LNCaP clone FGC (cell line): Measurements from ENCODE around the gene PRDM16.

Experiments
- DNase-seq: peaks from one replicate; pipeline ENCODE4 v3.0.0-alpha.2; 2011; ENCODE audit warnings: low read depth
- H3K4me3 ChIP-seq: 2 replicates; pipeline ENCODE4 v1.5.1; 2011; ENCODE audit warnings: mild to moderate bottlenecking, low read depth, low read length, control low read depth
- CTCF ChIP-seq: IDR thresholded peaks from 2 replicates; pipeline ENCODE4 v1.5.1; 2012; ENCODE audit warnings: mild to moderate bottlenecking; ENCODE audit not compliant: control insufficient read depth, insufficient read depth; ENCODE audit errors: extremely low read depth

Gene PRDM16

GRCh38 chr1:3181956-3182355 is 113.0 kb downstream of the PRDM16 start:
- TF ChIP-seq CTCF, result no peak
- H3K4me3 ChIP-seq, result no peak overlapping the region
- no peak for DNase-seq

- H3K4me3 ChIP-seq, result no peak overlapping the region
- DNase-seq, result no peak
- no peak for TF ChIP-seq CTCF
These were observed 114.4 kb downstream of the PRDM16 start for GRCh38 chr1:3183411-3183810.

GRCh38 chr1:3183813-3184212 is 114.8 kb downstream of the PRDM16 start:
- TF ChIP-seq CTCF, result no peak
- DNase-seq, result no peak

GRCh38 chr1:3184666-3185065 is 115.7 kb downstream of the PRDM16 start:
- no peak for TF ChIP-seq CTCF
- DNase-seq, result no peak
- H3K4me3 ChIP-seq, result no peak overlapping the region

More at GRCh38 chr1:3183813-3184212, 114.8 kb downstream of the PRDM16 start:
- H3K4me3 ChIP-seq, result no peak overlapping the region

- TF ChIP-seq CTCF, result no peak
- no peak for DNase-seq
- no peak overlapping the region for H3K4me3 ChIP-seq
These were observed 117.0 kb downstream of the PRDM16 start for GRCh38 chr1:3185896-3186525.

- DNase-seq, result peak; percentile 13
- no peak for TF ChIP-seq CTCF
These were observed 117.5 kb downstream of the PRDM16 start for GRCh38 chr1:3186526-3186921.

More at GRCh38 chr1:3186526-3186921, 117.5 kb downstream of the PRDM16 start:
- no peak overlapping the region for H3K4me3 ChIP-seq
